Measurements from ENCODE around the gene TMEM229B.

GRCh38 chr14:67436006-67436866 lies 52.3 kb downstream of the TMEM229B start:
- TF ChIP-seq POLR2A (IDR thresholded peaks at IDR 0.05), result no peak
- TF ChIP-seq, protein P1, sequence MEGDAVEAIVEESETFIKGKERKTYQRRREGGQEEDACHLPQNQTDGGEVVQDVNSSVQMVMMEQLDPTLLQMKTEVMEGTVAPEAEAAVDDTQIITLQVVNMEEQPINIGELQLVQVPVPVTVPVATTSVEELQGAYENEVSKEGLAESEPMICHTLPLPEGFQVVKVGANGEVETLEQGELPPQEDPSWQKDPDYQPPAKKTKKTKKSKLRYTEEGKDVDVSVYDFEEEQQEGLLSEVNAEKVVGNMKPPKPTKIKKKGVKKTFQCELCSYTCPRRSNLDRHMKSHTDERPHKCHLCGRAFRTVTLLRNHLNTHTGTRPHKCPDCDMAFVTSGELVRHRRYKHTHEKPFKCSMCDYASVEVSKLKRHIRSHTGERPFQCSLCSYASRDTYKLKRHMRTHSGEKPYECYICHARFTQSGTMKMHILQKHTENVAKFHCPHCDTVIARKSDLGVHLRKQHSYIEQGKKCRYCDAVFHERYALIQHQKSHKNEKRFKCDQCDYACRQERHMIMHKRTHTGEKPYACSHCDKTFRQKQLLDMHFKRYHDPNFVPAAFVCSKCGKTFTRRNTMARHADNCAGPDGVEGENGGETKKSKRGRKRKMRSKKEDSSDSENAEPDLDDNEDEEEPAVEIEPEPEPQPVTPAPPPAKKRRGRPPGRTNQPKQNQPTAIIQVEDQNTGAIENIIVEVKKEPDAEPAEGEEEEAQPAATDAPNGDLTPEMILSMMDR (IDR thresholded peaks at IDR 0.05), result no peak
